Measurements from ENCODE around the gene C14orf132. TPM values are rescaled to one million over a fixed set of nuclear protein-coding genes. Genes with fewer than 3 reads are reported as not detected.

Gene C14orf132
- total RNA-seq, 4 donors from 2014 or later = 2.7 to 3.7 (median 3.0) TPM

DNA sequence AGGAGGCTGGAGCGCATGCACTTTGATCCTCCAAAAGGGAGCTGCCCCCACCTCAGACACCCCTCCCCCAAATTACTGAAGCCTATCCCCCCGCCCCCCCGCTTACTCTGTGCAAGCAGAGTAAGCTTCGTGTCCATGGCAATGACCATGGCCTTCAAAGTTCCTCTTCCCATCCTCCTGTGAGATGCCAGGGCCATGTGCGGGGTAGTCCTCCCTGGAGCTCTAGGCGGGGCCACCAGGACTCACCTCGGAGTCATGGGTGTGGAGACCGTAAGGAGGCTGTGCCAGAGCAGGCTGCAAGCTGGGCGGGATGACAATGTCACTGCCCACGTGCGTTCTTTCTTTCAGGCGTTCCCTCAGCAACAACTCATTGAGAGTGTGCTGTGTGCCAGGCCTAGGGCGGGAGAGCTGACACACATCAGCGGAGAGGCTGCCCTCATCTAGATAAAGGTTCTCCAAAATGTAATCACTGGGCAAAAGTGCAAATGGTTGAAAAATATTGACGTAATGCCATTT is 66.8 kb downstream of the C14orf132 start:
- DNase-seq = peak; percentile 93 to 94

DNA sequence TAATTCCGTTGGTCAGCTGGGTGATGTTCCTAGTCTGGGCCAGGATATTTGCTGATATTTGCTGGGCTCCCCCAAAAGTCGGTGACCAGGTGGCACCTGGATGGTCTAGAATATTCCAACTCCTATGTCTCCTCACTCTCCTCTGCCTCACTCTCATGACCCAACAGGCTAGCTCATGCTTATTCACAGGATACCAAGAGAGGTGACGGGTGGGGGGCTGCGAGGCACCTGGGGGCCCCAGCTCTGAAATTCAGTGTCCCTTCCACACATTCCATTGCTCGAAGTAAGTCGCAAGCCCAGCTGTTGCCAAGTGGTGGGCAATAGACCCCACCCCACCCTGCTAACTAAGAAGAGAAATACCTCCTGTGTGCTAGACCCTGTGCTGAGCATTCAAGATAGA is 67.7 kb downstream of the C14orf132 start:
- no peak overlapping the region for H3K4me3 ChIP-seq (replicated peaks in 1 of 3)
- TF ChIP-seq POLR2A (IDR thresholded peaks at IDR 0.05) = no peak
- TF ChIP-seq, protein P1, sequence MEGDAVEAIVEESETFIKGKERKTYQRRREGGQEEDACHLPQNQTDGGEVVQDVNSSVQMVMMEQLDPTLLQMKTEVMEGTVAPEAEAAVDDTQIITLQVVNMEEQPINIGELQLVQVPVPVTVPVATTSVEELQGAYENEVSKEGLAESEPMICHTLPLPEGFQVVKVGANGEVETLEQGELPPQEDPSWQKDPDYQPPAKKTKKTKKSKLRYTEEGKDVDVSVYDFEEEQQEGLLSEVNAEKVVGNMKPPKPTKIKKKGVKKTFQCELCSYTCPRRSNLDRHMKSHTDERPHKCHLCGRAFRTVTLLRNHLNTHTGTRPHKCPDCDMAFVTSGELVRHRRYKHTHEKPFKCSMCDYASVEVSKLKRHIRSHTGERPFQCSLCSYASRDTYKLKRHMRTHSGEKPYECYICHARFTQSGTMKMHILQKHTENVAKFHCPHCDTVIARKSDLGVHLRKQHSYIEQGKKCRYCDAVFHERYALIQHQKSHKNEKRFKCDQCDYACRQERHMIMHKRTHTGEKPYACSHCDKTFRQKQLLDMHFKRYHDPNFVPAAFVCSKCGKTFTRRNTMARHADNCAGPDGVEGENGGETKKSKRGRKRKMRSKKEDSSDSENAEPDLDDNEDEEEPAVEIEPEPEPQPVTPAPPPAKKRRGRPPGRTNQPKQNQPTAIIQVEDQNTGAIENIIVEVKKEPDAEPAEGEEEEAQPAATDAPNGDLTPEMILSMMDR (IDR thresholded peaks at IDR 0.05) = no peak
- no peak for DNase-seq
- H3K9me3 ChIP-seq = no peaks in the 10 kb centered on the region
- peaks cover 5 to 17% of the 10 kb centered on the region in 2 donors for H3K4me1 ChIP-seq
- intact Hi-C loops (cut with DNase I) = loop anchor here (10.0 kb wide), 2 partner anchors 98 to 318 kb away; partner anchors contain the start of gene BDKRB2
- no peaks in the 10 kb centered on the region for H3K36me3 ChIP-seq
- no peaks in the 10 kb centered on the region for H3K27me3 ChIP-seq
- peak overlapping the region in 1 of 3 donors; percentile 37 for H3K27ac ChIP-seq
- WGBS, 2 donors = 91 to 92% methylated on average over 6 of the region's 6 CpGs

More for the DNA sequence above, 66.8 kb downstream of the C14orf132 start:
- Histone ChIP-seq H3K27ac (peak overlapping the region in 1 of 3 donors; percentile 37), H3K4me3 (replicated peaks in 1 of 3) (no peak overlapping the region), H3K36me3 (no peaks in the 10 kb centered on the region), H3K4me1 (peaks cover 8 to 22% of the 10 kb centered on the region in 2 donors), H3K27me3 (no peaks in the 10 kb centered on the region), H3K9me3 (no peaks in the 10 kb centered on the region)
- TF ChIP-seq POLR2A (IDR thresholded peaks at IDR 0.05) = peak in 1 of 2 donors; percentile 13
- TF ChIP-seq, protein P1 (IDR thresholded peaks at IDR 0.05) = no peak
- intact Hi-C loops (cut with DNase I) = loop anchor here (10.0 kb wide), 2 partner anchors 99 to 319 kb away; partner anchors contain the start of gene BDKRB2
- 43 to 51% methylated on average over 14 of the region's 15 CpGs for WGBS, 2 donors

DNA sequence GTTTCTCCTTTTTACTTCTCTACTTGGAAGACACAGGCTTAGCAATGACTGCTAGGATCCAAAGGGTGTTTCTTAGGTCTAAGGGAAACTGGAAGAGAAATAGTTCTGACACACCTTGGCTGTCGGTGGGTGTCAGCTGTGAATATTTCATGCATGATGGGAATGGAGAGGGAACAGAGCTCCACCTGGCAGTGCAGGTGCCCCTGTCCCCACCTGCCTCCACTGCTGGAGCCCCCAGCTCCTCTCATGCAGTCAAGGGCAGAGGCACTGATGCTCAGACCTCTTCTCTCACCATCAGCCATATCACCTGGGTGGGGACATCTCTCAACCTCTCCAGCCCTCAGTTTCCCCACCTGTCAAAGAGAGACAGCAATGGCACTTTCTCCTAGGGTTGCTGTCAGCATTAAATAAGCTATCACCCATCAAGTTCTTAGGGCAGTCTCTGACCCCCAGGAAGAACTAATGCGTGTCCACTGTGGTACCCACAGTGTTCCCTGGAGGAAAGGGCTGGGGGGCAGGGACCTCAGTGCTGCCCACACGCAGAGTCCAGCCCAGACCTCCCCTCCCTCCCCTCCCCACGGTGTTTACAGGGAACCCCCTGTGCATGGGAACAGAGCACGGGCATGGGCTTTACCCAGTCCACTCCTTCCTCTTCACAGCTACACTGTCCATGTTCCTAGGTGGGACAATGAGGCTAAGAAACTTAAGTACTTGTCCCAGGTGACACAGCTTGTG is 69.1 kb downstream of the C14orf132 start:
- peaks cover 5 to 17% of the 10 kb centered on the region in 2 donors for H3K4me1 ChIP-seq
- 68 to 85% methylated on average over 5 of the region's 5 CpGs for WGBS, 2 donors
- H3K27ac ChIP-seq = no peak overlapping the region
- H3K4me3 ChIP-seq (replicated peaks in 1 of 3) = no peak overlapping the region
- no peak for TF ChIP-seq POLR2A (IDR thresholded peaks at IDR 0.05)
- H3K36me3 ChIP-seq = no peaks in the 10 kb centered on the region
- intact Hi-C loops (cut with DNase I) = loop anchor here (10.0 kb wide), 2 partner anchors 97 to 317 kb away; partner anchors contain the start of gene BDKRB2
- H3K9me3 ChIP-seq = no peaks in the 10 kb centered on the region
- no peaks in the 10 kb centered on the region for H3K27me3 ChIP-seq
- no peak for DNase-seq

DNA sequence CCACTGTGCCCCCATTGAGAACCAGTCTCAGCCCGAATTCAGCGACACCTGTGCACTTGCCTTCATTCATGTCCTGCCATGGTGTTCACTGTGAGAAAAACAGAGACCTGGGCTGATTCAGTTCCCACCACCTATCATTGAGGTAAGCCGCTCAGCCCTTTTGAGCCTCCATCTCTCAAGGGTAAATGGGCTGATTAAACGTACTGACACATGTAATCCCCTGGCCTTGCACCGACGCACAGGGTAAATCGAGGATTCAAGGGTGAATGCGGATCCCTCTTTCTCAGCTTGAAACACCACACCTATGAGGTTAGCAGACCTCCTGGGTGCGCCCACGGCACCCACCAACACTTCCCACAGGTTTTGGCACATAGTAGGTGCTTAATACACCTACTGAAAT is 69.7 kb downstream of the C14orf132 start:
- Histone ChIP-seq H3K27ac (no peak overlapping the region), H3K27me3 (no peaks in the 10 kb centered on the region), H3K9me3 (no peaks in the 10 kb centered on the region), H3K4me3 (replicated peaks in 1 of 3) (no peak overlapping the region), H3K4me1 (peaks cover 5 to 17% of the 10 kb centered on the region in 2 donors), H3K36me3 (no peaks in the 10 kb centered on the region)
- WGBS, 2 donors = 94 to 98% methylated on average over 10 of the region's 10 CpGs
- intact Hi-C loops (cut with DNase I) = loop anchor here (10.0 kb wide), 2 partner anchors 96 to 316 kb away; partner anchors contain the start of gene BDKRB2
- DNase-seq = no peak
- no peak for TF ChIP-seq POLR2A (IDR thresholded peaks at IDR 0.05)
- TF ChIP-seq, protein P1 (IDR thresholded peaks at IDR 0.05) = no peak

DNA sequence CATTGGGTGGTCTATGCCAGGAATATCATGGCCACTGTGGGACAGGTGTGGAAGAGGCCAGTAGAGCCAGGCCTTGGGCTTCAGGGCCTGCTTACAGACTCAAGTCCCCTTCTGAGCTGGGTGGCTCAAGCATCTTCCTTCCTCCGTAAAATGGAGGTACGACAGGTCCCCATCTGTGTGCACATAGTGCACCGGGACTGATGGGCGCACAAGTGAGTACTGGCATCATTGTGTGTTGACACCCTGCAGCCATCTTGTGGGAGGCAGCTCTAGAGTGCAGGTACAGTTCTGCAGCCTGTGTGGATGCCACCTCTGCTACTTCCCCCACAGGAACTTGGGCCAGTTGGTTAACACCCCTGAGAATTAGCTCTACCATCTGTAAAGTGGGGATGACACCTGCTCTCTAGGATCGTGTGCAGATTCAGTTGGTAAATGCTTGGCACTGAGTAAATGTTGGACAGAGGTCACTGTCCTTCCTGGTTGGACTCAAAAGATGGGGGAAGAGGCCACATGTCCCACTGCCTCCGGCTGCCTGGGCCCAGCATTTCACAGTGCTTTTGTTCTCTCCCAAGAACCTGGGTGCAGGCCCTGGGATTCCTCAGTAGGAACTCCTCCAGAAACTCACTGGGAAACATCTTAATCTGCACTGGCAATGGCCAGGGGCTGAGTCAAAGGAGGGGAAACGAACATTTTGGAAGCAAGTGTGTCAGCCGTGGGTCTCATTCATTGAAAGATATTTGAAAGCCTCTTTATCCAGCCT is 70.6 kb downstream of the C14orf132 start:
- Histone ChIP-seq H3K4me3 (replicated peaks in 1 of 3) (no peak overlapping the region), H3K36me3 (no peaks in the 10 kb centered on the region), H3K9me3 (no peaks in the 10 kb centered on the region), H3K27ac (no peak overlapping the region), H3K4me1 (peaks cover 5 to 17% of the 10 kb centered on the region in 2 donors), H3K27me3 (no peaks in the 10 kb centered on the region)
- intact Hi-C loops (cut with DNase I) = loop anchor here (10.0 kb wide), 2 partner anchors 95 to 315 kb away; partner anchors contain the start of gene BDKRB2
- DNase-seq = no peak
- TF ChIP-seq, protein P1 (IDR thresholded peaks at IDR 0.05) = no peak
- no peak for TF ChIP-seq POLR2A (IDR thresholded peaks at IDR 0.05)
- 92 to 94% methylated on average over 8 of the region's 8 CpGs for WGBS, 2 donors
